GM21447 (cell line): ENCODE measurements around the gene CSNK2A1.

Experiments
- ATAC-seq: cut with Tn5 transposase; IDR thresholded peaks from one replicate; pipeline ENCODE4 v1.9.1; 2021; ENCODE audit not compliant: unreplicated experiment

The CSNK2A1 gene

DNA sequence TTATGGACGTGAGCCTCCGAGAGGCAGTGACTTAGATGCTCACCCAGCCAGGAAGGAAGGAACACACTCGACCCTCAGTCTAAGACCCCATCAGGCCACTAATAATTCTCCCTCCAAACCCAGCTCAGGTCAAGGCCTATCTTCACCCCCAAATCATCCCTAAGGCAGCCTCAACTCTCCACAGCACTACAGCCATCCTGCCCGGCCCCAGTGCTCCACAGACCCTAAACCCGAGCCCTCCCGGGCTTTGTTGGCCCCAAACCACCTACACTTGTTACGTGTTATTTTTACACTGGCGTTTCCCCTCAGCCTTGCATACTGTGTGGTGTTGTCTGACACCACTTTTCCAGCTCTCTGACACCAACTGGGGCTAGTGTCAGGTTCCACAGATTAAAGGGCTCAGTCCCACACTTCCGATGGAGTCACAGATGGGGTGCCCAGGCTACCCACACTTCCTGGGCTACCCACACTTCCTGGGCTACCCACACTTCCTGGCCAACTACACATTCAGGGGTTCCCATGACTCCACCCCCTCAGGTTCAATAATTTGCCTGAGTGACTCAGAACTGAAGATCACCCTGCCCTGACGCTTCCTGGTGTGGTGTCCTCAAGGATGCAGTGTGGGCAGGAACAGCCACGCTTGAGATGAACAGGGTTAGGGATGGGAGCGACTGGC, 110.2 kb downstream of the CSNK2A1 start:
- ATAC-seq, result peak; percentile 84

DNA sequence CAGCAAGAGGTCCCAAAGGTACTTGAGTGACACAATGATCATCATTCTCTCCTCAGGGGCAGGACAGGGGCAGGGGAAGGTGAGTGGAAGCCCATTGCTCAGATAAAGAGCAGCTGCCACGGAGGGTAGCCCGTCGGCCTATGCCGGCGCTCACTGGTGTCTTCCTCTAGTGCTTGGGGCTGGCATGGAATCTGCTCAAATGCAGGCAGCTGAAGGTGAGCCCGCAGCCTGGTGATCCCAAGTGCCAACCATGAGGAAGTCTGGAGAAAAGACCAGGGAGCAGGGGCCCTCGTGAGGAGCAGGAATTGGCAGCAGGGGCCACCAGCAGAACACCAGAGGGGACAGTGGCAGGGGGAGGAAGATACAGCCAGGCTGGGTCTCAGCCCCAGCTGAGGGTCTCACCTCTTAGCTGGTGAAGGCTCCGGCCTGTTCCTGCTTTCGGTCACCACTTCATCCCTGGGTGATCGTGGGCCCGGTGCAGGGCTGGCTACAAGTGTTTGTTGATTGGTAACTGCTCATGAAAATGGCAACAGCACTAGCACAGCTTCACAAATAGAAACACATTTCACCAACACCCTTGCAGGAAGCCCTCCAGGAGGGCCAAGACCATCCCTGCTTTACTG, 110.8 kb downstream of the CSNK2A1 start:
- no peak for ATAC-seq

DNA sequence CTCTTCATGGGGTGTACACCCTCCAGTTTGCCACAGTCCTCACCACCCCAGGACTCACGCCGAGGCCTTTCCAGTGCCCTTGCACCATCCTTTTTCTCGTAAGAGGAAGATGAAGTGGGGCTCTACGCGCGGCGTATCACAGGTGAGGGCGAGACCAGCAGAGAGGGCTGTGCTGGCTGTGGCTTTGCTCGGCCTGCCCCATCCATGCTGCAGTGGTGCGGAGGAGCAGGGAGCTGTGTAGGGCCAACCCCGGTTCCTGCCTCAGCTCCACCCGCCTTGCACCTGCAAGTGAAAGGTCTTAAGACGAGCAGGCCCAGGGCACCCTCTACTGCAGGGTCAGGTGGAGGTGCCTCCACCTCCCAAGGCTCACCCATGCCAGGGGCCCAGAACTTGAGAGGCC, 111.4 kb downstream of the CSNK2A1 start:
- ATAC-seq, result no peak

DNA sequence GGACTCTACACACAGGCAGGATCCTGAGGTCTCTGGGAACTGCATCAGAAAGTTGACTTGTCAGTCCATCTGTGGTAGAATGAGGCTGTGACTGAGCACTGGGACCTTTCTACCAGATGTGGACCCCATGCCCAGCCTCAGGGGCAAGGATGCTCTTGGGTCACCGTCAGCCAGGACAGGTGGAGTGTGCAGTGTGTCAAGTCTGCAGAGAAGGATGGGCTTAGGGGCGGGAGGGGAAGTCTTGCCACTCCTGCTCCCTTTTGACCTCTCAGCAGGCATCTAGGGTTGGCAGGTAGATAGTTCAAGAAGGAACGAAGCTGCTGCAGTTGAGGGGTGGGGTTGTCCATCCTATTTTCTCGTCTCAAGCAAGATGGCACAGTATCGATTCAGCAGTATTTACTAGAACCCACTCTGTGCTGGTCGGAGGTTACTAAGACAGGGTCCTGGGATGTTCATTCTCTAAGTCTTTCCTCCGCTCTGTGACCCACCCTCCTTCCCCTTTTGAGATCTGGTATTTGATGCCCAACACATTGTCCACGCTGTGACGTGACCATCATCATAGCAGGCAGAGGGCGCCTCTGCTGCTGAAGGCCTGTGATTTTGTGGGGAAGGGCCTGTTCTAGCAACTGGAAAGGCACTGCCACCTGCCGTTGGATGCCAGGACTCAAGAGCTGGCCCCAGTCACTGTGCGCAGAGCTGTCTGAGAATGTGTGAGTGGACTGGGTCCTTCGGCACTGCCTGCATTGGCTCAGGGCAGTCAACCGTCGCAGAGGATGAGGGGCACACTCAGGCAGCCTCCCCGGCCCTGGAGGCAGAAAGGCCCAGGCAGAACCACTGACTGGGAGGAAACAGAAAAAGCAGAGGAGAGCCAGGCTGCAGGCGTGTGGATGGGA, 112.3 kb downstream of the CSNK2A1 start:
- ATAC-seq, result no peak

DNA sequence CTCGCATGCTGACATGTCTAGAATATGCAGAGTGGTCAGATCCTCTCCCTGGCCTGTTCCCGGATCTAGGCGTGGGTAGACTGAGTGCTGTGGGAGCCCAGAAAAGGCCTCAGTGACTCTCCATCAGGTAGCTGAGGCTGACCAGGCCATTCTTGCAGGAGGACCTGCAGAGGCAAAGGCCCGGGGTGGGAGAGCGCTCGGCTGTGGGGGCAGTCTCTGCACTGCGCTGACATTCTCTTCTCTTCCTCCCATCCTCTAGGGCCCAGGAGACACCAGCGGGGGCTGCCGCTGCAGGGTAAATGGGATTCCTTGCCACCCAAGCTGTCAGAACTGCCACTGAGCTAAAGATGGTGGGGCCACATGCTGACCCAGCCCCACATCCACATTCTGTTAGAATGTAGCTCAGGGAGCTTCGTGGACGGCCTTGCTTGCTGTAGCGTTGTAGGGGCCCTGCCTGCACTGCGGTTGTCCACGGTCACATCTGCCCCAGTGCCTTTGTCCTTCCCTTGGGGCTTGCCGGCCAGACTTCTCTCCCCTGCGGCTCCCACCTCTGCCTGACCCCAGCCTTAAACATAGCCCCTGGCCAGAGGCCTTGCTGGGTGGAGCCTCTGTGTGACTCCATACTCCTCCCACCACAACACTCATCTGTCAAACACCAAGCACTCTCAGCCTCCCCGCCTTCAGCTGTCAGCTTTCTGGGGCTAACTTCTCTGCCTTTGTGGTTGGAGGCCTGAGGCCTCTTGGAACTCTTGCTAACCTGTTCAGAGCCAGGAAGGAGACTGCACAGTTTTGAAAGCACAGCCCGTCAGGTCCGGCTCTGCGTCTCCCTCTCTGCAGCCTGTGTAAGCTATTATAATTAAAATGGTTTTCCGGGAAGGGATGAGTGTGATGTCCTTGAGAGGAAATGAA, 113.2 kb downstream of the CSNK2A1 start:
- ATAC-seq, result no peak

DNA sequence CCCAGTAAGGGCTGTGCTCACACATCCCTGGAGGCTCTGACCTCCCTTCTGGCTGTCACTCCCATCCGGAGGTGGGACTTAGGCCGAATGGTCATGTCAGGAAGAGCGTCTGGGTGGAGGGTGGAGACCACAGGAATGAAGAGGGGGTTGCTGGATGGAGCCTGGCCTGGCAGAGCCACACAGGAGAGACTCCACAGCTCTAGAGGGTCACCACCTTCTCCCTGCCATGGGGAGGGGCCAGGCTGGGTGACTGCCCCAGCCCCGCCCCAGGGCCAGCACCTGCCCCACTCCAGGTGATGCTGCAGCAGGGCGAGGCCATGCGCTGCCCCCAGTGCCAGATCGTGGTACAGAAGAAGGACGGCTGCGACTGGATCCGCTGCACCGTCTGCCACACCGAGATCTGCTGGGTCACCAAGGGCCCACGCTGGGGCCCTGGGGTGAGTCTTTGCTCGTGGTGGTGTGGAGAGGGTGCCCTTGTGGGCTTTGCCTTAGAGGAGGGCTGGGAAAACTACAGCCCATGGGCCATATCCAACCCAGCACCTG, 114.9 kb downstream of the CSNK2A1 start:
- no peak for ATAC-seq

DNA sequence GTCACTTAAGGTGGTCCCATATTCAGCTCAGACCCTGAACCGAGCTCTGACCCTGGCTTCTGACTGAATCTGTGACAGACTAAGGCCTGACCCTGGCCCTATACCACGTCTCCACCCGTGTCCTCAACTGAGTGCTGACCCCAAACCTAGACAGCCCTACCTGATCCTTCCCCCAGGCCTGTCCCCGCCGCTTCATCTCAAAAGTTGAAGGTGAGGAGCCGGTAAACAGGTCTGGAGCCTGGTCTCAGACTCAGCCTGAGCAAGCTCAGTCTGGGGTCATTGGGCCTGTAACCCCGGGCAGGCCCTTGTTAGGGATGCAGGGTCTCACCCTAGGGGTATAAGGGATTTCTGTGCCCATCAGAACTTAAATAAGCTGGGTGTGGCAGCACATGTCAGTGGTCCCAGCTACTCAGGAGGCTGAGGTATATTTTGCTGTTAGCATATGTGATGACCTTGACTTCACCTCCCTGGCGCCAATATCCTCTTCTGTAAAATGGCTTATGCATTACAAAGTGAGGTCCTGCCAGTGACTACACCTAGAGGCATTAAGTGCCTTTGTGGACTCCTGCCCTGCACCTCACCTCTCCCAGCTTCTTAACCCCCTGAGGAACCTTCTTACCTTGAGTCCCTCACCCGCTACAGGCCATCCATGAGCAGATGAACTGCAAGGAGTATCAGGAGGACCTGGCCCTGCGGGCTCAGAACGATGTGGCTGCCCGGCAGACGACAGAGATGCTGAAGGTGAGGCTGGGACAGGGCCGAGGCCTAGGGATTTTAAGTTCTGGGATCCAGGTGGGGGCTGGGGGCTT, 115.5 kb downstream of the CSNK2A1 start:
- ATAC-seq, result no peak

DNA sequence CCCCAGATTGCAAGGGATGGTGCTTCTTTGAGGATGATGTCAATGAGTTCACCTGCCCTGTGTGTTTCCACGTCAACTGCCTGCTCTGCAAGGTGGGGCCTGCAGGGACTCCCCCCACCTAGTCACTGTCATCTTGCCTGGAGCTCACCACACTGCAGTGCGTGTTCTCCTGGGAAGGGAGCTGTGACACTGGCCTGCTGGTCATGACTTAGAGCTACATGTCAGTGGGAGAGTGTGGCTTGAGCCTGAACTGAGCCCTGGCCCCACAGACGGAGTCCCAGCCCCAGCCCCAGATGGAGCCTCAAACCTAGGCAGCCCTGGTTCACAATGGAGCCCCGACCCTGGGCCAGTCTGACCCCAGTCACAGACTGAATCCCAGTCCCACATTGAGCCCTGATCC, 116.2 kb downstream of the CSNK2A1 start:
- ATAC-seq, result no peak

DNA sequence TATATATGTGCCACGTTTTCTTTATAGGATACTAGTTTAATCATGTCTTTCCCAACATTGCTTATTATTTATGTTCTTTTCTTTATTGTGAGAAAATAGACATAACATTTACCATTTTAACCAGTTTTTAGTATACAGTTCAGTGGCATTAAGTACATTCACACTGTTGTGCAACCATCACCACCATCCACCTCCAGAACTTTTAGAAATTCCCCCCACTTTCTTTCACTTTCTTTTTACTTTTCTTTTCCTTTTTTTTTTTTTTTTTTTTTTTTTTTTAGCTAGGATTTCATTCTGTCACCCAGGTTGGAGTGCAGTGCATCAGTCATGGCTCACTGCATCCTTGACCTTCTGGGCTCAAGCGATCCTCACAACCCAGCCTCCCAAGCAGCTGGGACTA, 117.0 kb downstream of the CSNK2A1 start:
- no peak for ATAC-seq
